Activated T-cell treated with anti-CD3 and anti-CD28 coated beads for 48 hours (primary cell): ENCODE results near the gene SRMS.

Experiments
- DNase-seq: peaks from one replicate; pipeline ENCODE4 v3.0.0-alpha.2; 2020; ENCODE audit warnings: low read depth

Gene SRMS

GRCh38 chr20:63552481-63553249 is 5.1 kb upstream of the SRMS start:
- no peak for DNase-seq

DNA sequence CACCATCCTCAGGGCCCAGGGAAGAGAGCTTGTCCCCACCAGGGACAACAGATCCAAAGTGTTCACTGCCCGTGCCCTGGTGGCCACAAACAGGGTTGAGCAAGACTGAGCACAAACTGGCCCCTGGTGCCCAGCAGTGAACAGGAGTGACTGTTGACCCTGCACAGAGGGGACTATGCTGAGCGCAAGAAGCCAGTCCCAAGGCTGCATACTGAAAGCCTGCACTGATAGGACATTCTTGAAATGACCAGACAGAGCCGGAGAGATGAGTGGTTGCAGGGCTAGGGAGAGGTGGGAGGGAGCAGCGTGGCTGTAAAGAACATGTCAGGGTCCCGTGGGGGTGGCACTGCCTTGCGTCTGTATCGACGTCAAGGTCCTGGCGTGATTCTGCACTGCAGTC is 3.5 kb upstream of the SRMS start:
- no peak for DNase-seq

DNA sequence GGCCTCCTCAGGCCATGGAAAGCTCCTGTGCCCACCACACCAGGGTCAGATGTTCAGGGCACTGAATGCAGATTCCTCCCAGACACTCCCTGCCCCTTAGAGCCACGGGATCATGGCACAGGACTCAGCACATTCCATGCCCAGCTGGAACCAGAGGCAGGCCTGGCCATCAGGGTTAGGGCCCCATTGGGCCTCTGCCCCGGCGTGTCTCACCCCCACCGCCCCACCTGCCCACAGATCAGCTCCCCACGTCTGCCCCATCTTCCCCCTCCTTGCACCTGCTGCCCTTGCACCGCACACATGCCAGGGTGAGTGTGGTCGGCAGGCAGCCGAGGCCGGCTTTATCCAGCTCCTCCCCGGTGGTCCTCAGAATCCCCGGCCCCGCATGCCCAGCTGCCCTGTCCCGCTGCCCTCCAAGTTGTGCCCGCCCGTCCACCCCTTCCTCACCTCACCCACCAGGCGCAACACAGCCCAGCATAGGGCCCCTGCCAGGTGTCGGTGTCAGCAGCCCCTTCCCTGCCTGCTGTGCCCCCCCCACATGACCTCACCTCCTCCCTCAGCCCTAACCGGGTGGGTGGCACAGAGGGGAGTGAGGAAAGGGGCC is 2.2 kb upstream of the SRMS start:
- DNase-seq = no peak

GRCh38 chr20:63549019-63549418 is 1.5 kb upstream of the SRMS start:
- DNase-seq = no peak

GRCh38 chr20:63548542-63548941 is 993 bp upstream of the SRMS start:
- DNase-seq = no peak

DNA sequence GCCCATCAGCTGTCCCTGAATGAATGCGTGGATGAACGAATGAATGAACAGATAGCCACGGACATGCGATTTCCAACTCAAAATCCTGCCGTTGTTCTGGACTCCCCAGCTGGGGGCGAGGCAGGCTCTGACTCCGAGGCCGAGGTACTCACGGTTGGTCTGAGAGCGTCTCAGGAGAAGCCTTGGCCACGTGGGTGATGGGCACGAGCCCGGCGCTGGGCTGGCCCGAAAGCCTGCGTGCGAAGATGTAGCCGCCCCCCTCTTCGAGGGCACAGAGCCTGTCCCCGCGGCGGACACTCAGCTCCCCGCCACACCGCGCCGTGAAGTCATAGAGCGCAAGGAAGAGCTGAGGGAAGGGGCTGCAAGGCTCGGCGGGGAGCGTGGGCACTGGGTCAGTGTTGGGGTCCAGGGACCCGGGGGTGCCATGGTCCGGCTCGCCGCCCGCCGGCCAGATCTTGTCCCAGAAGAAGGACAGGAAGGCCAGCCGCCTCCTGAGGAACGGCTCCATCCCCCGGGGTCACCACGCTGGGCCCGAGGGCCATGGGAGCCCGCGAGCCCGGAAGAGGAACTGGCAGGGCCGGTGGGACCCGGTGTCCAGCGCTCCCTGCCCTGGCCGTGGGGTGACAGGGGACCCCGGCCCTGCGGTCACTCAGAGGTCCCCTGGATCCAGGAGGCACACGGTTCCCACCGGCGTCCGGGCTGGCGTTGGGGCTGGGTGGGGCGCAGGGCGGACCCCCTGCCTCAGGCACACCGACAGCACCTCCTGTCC is 409 bp downstream of the SRMS start:
- DNase-seq = no peak

- no peak for DNase-seq
Observed at GRCh38 chr20:63546256-63546955, 1.1 kb downstream of the SRMS start.

DNA sequence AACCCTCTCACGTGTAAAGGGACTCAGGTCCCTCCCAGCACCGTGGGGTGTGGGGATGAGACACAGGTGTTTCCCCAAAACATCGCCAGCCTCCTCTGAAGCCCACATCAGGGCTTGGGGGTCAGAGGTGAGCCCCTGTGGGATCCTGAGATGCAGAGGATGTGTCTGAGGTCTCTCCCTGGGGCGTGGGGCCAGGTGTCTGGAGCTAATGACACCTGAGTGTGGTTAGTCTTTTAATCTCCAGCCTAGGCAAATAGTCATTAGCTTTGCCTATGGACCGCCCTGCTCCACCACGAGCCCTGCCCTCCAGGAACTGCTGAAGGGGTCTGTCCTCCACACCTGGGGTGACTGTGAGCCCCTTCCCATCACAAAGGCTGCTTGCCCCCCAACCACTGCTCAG is 1.7 kb downstream of the SRMS start:
- DNase-seq = no peak

DNA sequence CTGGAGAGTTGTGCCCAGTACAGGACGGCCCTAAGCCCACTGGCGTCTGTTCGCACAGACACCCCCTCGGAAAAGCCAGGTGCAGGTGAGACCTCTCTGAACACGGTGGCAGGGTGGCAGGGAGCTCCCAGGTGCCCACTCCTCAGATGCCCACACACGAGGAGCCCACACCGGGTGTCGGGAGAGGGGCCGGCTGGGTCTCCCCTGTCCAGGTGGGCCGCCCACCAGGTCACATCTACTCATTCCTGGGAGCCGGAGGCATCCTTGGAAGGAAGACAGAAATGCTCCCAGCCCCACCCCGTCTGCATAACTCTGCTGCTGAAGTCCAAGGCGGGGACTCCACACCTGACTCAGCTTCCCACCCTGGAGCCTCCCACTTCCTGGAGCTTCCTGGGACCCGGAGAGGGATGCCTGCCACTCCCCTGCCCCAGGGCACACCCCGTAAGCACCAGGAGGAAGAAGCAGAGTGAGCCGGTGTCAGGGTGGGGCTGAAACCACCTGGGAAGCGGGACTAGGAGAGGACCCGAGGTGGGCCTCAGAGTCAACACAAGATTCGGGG is 2.5 kb downstream of the SRMS start:
- DNase-seq = no peak

- DNase-seq = no peak
Observed at GRCh38 chr20:63544241-63544957, 3.1 kb downstream of the SRMS start.

- no peak for DNase-seq
Observed at GRCh38 chr20:63543733-63544132, 3.8 kb downstream of the SRMS start.

DNA sequence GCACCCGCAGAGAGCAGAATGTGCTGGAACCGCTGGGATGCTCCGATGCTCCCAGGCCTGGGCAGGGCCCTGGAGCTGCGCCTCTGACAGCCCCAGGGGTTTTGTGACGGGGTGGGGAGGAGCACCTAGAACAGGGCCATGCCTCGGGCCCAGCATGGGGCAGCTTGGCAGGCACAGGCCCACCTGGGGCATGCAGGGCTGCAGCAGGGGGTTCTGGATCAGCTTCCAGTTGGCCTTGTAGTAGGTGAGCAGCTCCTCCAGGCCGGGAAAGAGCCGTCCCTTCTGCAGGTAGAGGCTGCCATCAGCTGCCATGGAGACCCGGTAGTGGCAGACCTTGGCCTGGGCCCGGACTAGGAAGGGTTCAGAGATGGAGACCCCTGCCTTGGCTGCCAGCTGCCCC is 4.4 kb downstream of the SRMS start:
- DNase-seq = no peak

DNA sequence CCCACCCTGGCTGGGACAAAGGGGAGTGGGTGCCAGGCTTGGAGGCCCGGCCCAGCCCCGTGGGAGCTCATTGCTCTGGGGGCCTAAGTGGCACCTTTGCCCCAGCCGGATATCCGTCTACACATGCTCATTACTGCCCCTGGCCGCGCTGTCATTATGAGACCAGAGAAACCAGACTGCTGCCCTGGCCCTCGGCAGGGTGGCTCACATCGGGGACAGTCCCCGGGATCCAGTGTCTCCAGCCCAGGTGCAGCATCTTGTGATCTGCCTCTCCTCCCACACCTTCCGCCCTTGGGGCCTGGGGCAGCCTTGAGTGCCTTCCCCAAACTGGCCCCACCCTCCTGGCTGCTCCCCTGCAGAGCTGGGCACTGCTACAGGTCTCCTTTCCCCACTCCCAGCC is 4.9 kb downstream of the SRMS start:
- DNase-seq = no peak

GRCh38 chr20:63542031-63542559 is 5.5 kb downstream of the SRMS start:
- DNase-seq = no peak

GRCh38 chr20:63541371-63541770 is 6.2 kb downstream of the SRMS start:
- DNase-seq = no peak

GRCh38 chr20:63540417-63541186 is 6.9 kb downstream of the SRMS start:
- DNase-seq = no peak

DNA sequence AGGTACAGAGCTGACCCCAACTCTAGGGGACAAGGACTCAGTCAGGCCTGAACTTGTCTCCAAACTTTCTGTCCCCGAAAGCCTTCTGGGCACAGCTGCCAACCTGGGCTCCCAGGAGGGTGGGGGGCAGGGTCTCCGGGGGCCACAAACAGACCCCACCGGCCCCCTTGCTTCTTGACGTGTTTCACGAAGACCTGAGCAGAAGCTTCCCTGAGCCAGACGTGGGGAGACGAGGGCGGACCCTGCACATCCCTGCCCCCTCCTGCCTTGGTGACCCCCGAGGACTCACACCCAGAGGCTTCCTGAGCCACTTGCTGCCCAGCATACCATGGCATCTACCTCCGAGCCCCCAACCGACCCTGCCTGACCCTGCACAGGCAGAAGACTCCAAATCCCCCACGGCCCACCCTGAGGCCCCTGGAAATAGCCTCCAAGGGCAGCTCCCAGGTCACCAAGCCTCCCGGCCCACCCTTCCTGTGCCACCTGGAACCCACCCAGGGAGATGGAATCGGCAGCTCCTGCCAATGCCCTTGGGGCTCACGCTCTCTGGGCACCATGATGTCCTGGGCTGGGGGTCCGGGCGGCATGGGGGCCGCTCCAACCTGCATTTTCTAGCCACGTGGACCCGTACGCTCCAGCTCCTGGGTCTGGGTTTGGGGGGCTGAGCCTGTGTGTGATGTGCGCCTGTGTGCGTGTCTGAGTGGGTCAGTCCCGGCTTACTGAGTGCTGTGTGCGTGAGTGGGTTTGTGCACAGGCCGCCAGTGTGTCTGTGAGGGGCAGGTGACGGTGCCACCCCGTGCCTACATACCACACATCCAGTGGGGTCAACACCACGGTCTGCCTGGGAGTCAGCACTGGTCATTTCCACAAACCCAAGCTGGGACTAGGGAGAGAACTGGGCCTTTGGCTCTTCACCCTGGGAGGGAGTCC is 7.8 kb downstream of the SRMS start:
- DNase-seq = no peak

- no peak for DNase-seq
Observed at GRCh38 chr20:63539092-63539430, 8.5 kb downstream of the SRMS start.
